Tibial artery (tissue), 4 donors: ENCODE data around the gene CALCOCO2.
A peak's percentile ranks its signal among the peaks of the same experiment; 100 is the strongest.

Source experiments
- DNase-seq, 2 donors: peaks; one replicate each; pipeline ENCODE4 v3.0.0-alpha.2; 2019
- H3K27ac ChIP-seq, 2 donors: fragments of 200-600 bp; sonication (generic) in 1 of 2; 1 replicate in 1 of 2; 2 replicates in 1 of 2; pipeline ENCODE4 v1.5.1; 2018 to 2019; ENCODE audit warnings: mild to moderate bottlenecking in 1 of 2
- H3K27me3 ChIP-seq, 2 donors: fragments of 200-600 bp; sonication (generic) in 1 of 2; one replicate each; pipeline versions ENCODE4 v1.5.1 to v1.6.0; 2016 to 2019
- H3K36me3 ChIP-seq, 3 donors: fragments of 200-600 bp; sonication (generic) in 2 of 3; one replicate each; pipeline ENCODE4 v1.5.1; 2016 to 2019; ENCODE audit warnings: mild to moderate bottlenecking in 2 of 3
- H3K4me1 ChIP-seq, 4 donors: fragments of 200-600 bp; sonication (generic) in 2 of 4; 1 replicate in 3 of 4; 2 replicates in 1 of 4; pipeline ENCODE4 v1.5.1; 2016 to 2019
- H3K4me3 ChIP-seq, 2 donors: fragments of 200-600 bp; sonication (generic) in 1 of 2; 1 replicate in 1 of 2; 2 replicates in 1 of 2; pipeline ENCODE4 v1.5.1; 2018 to 2019; ENCODE audit warnings: mild to moderate bottlenecking in 2 of 2
- H3K9me3 ChIP-seq, 3 donors: fragments of 200-600 bp; sonication (generic) in 1 of 3; one replicate each; pipeline ENCODE4 v1.5.1; 2016 to 2019
- CTCF ChIP-seq, 2 experiments: fragments of 200-600 bp in 1 of 2; fragments of 450-650 bp in 1 of 2; IDR thresholded peaks; one replicate each; pipeline ENCODE4 v1.5.1; 2017 to 2019; ENCODE audit warnings: antibody characterized with exemption in 2 of 2, mild to moderate bottlenecking in 1 of 2, moderate library complexity in 1 of 2
- intact Hi-C: fragments of 100-400 bp; cut with DNase I; formaldehyde crosslinking; loops from one replicate; pipeline ENCODE4 v1.15.0; 2023; ENCODE audit warnings: low total_unique reads

CALCOCO2 gene

DNA sequence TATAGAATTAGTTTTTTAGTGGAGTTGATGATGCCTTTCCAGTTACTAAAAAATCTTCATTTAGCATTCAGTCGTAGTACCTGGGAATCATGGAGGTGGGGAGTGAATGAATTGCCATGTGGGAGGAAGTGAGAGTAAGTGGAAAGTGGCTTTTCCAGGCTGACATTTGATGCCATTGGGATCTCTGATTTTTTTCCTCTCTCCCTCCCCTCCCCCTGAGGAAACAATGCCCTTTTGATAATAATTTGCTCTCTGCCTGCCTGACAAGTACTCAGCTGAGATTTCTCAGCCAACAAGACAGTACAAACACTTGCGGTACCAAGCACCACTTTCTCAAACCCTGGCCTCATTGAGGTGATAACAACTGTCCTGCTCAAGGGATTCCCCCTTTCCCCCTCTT, 79.5 kb downstream of the CALCOCO2 start:
- no peaks in the 10 kb centered on the region for H3K9me3 ChIP-seq
- H3K4me1 ChIP-seq = peaks cover 0 to 42% (median 29%) of the 10 kb centered on the region in 4 donors
- no peak overlapping the region for H3K27ac ChIP-seq
- H3K27me3 ChIP-seq = no peaks in the 10 kb centered on the region
- H3K36me3 ChIP-seq = peaks cover 4 to 50% (median 8%) of the 10 kb centered on the region in 3 donors
- DNase-seq = no peak
- intact Hi-C loops = no loop called here
- no peak for TF ChIP-seq CTCF (IDR thresholded peaks at IDR 0.05)
- H3K4me3 ChIP-seq = peak overlapping the region in 1 of 2 donors; percentile 92

DNA sequence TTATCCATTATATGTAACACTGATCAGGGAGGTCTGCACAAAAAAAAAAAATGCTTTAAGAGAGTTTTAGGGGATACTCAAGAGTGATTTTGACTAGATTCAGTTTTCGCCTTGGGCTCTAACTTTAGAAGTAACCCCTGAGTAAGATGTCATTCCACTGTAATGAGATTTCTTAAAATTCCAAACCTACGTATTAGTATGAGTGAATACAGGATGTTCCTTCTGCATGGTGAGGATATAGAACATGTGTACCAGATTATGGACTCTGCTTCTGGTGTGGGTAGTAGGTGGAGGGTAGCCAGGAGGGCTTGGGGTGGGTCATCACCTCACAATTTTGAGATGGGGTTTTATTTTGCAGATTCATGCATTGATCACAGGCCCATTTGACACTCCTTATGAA, 81.6 kb downstream of the CALCOCO2 start:
- Histone ChIP-seq H3K27ac (no peak overlapping the region), H3K27me3 (no peaks in the 10 kb centered on the region), H3K36me3 (peaks cover 17 to 72% (median 26%) of the 10 kb centered on the region in 3 donors), H3K4me1 (peaks cover 0 to 41% (median 28%) of the 10 kb centered on the region in 4 donors), H3K9me3 (no peaks in the 10 kb centered on the region), H3K4me3 (no peak overlapping the region)
- intact Hi-C loops = no loop called here
- DNase-seq = no peak
- no peak for TF ChIP-seq CTCF (IDR thresholded peaks at IDR 0.05)
